Measurements from ENCODE around the gene THAP6. TPM values are rescaled to one million over a fixed set of nuclear protein-coding genes. Genes with fewer than 3 reads are reported as not detected.

The THAP6 gene
- total and polyA plus RNA-seq, 2 of the 8 experiments (the other 6 are each of a cell fraction or from before 2014, with no cell fraction given): 3.3 to 9.7 TPM

GRCh38 chr4:75564023-75564422 lies 49.8 kb downstream of the THAP6 start:
- H3K27ac ChIP-seq (ENCODE audit: low read depth, low read length): no peak overlapping the region
- no peaks in the 10 kb centered on the region for H4K20me1 ChIP-seq (replicated peaks in 1 of 2; ENCODE audit: control insufficient read depth in 1 of 2, insufficient read depth in 2 of 2, low read length in 2 of 2)
- TF ChIP-seq YY1 (IDR thresholded peaks at IDR 0.05; ENCODE audit: low read depth, low read length): 0 out of 2 replicates have a peak, but pooled peaks have one; percentile 29
- TF ChIP-seq RXRA (IDR thresholded peaks at IDR 0.05; ENCODE audit: insufficient read depth, low read depth, low read length): no peak
- peak; percentile 67 for TF ChIP-seq MAX (IDR thresholded peaks at IDR 0.05)
- TF ChIP-seq, protein P1, sequence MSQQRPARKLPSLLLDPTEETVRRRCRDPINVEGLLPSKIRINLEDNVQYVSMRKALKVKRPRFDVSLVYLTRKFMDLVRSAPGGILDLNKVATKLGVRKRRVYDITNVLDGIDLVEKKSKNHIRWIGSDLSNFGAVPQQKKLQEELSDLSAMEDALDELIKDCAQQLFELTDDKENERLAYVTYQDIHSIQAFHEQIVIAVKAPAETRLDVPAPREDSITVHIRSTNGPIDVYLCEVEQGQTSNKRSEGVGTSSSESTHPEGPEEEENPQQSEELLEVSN (IDR thresholded peaks at IDR 0.05): peak; percentile 70
- no peak for TF ChIP-seq TBP (IDR thresholded peaks at IDR 0.05; ENCODE audit: low read depth, low read length)
- H4K91ac ChIP-seq (replicated peaks; ENCODE audit: insufficient read length, low read length): no peak overlapping the region
- H2AK5ac ChIP-seq (ENCODE audit: low read depth, low read length): no peak overlapping the region
- peaks cover 0 to 9% of the 10 kb centered on the region in 2 experiments; a peak in 1 of 4 replicates for H3K9me3 ChIP-seq (ENCODE audit: insufficient read depth in 2 of 2, low read depth in 1 of 2, low read length in 1 of 2)
- FAIRE-seq (no peak), DNase-seq (ENCODE audit: low read depth in 1 of 2, low spot score in 2 of 2) (no peak)
- no peaks in the 10 kb centered on the region for H3K79me2 ChIP-seq (ENCODE audit: control insufficient read depth in 1 of 2, insufficient read depth in 2 of 2, low read length in 2 of 2)
- no peak overlapping the region for H3K4me3 ChIP-seq (ENCODE audit: extremely low read depth in 1 of 4, insufficient read depth in 2 of 4, low read depth in 3 of 4, low read length in 4 of 4)
- H2BK120ac ChIP-seq (replicated peaks; ENCODE audit: low read depth, low read length): no peak overlapping the region
- no peak overlapping the region for H3K4me2 ChIP-seq (ENCODE audit: insufficient read depth in 1 of 2, low read depth in 2 of 2, low read length in 2 of 2)
- no peak overlapping the region for H2BK20ac ChIP-seq (ENCODE audit: low read length)
- ChIA-PET CTCF (ENCODE audit: partially characterized antibody) (no interaction called here), POLR2A (ENCODE audit: partially characterized antibody) (no interaction called here)
- H3K36me3 ChIP-seq (ENCODE audit: control insufficient read depth in 2 of 4, insufficient read depth in 4 of 4, low read length in 3 of 4): no peaks in the 10 kb centered on the region
- no peak overlapping the region for H3K18ac ChIP-seq (ENCODE audit: extremely low read depth, low read length)
- no peaks in the 10 kb centered on the region for H3K23me2 ChIP-seq (ENCODE audit: low read depth, low read length)
- H4K8ac ChIP-seq (ENCODE audit: extremely low read depth, insufficient read depth, low read length): no peak overlapping the region
- no peak overlapping the region for H4K5ac ChIP-seq (ENCODE audit: insufficient read length, low read depth, low read length)
- 88% methylated on average over 11 of the region's 11 CpGs; no CpG with 5 or more reads in 1 of the 2 experiments for WGBS, 2 experiments (ENCODE audit: extremely low coverage in 1 of 2, insufficient coverage in 1 of 2, insufficient read length in 1 of 2, insufficient replicate concordance in 2 of 2, low coverage in 1 of 2, low lambda C conversion rate in 2 of 2, missing lambda C conversion rate in 1 of 2)
- no peak overlapping the region for H2BK5ac ChIP-seq (ENCODE audit: low read depth, low read length)
- H2AFZ ChIP-seq (ENCODE audit: low read length): peak overlapping the region; percentile 5; the same call in 1 of the 2 replicates
- no peak overlapping the region for H3K14ac ChIP-seq (ENCODE audit: insufficient read length)
- H3K23ac ChIP-seq (ENCODE audit: insufficient read length): no peak overlapping the region
- no peaks in the 10 kb centered on the region for H3K27me3 ChIP-seq (replicated peaks in 1 of 4; ENCODE audit: control insufficient read depth in 3 of 4, extremely low read depth in 1 of 4, insufficient read depth in 3 of 4, low read length in 3 of 4)
- no peaks in the 10 kb centered on the region for H3K79me1 ChIP-seq (ENCODE audit: low read depth, low read length)
- no peak overlapping the region for H2BK12ac ChIP-seq (ENCODE audit: low read depth, low read length)
- H3K9ac ChIP-seq (replicated peaks in 1 of 4; ENCODE audit: extremely low read depth in 1 of 4, low read depth in 3 of 4, low read length in 3 of 4): no peak overlapping the region
- peaks cover 0 to 5% (median 3%) of the 10 kb centered on the region in 4 experiments; a peak in 2 of 7 replicates for H3K4me1 ChIP-seq (replicated peaks in 1 of 4; ENCODE audit: control insufficient read depth in 3 of 4, insufficient read depth in 4 of 4, low read length in 3 of 4)
- no peak overlapping the region for H3K56ac ChIP-seq (replicated peaks; ENCODE audit: insufficient read length, low read depth, low read length)
- no peak overlapping the region for H3K4ac ChIP-seq (replicated peaks; ENCODE audit: insufficient read length, low read depth, low read length)
- no peak overlapping the region for H2BK15ac ChIP-seq (ENCODE audit: low read length)
